Astrocyte (in vitro differentiated cells and primary cell): ENCODE measurements around the gene TSEN2.

Source experiments
- EZH2 ChIP-seq: IDR thresholded peaks from 2 replicates; pipeline ENCODE4 v1.6.1; 2012; ENCODE audit warnings: mild to moderate bottlenecking, low read length, inconsistent platforms; ENCODE audit not compliant: insufficient read depth
- TF ChIP-seq, protein P1 (sequence below): IDR thresholded peaks from 2 replicates; pipeline ENCODE4 v1.5.1; 2011; ENCODE audit warnings: low read depth, mild to moderate bottlenecking, inconsistent platforms, low read length, moderate library complexity; ENCODE audit not compliant: insufficient read depth

DNA sequence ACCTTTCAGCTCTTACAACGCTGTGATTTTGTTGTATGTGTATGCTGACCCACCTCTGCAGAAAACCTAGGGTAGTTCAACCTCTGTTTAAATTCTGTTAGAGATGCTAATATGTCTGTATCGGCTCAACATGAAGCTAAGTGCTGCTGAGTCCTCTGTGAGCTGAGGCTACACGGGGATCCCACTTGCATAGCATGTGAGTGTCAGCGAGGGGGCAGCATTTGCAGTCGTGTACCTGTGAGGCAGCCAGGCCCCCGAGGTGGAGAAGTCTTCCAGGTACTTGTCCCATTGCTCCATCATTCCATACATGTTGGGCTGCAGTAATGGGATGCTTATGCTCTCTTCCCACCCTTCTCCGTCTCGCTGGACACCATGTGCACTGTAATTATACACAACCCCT is 57.3 kb downstream of the TSEN2 start:
- TF ChIP-seq, protein P1, sequence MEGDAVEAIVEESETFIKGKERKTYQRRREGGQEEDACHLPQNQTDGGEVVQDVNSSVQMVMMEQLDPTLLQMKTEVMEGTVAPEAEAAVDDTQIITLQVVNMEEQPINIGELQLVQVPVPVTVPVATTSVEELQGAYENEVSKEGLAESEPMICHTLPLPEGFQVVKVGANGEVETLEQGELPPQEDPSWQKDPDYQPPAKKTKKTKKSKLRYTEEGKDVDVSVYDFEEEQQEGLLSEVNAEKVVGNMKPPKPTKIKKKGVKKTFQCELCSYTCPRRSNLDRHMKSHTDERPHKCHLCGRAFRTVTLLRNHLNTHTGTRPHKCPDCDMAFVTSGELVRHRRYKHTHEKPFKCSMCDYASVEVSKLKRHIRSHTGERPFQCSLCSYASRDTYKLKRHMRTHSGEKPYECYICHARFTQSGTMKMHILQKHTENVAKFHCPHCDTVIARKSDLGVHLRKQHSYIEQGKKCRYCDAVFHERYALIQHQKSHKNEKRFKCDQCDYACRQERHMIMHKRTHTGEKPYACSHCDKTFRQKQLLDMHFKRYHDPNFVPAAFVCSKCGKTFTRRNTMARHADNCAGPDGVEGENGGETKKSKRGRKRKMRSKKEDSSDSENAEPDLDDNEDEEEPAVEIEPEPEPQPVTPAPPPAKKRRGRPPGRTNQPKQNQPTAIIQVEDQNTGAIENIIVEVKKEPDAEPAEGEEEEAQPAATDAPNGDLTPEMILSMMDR = no peak
- no peak for TF ChIP-seq EZH2
